Neutrophil (primary cell): ENCODE measurements around the gene FHL2.

ENCODE experiments used
- H3K27ac ChIP-seq: fragments of 200-600 bp; sonication (generic); 2 replicates; pipeline ENCODE4 v1.5.1; 2016; ENCODE audit warnings: mild to moderate bottlenecking, moderate library complexity
- H3K27me3 ChIP-seq: fragments of 200-600 bp; sonication (generic); 2 replicates; pipeline ENCODE4 v1.6.0; 2016; ENCODE audit warnings: mild to moderate bottlenecking
- H3K36me3 ChIP-seq: fragments of 200-600 bp; sonication (generic); 2 replicates; pipeline ENCODE4 v1.5.1; 2017
- H3K4me1 ChIP-seq, 2 experiments: fragments of 200-600 bp in 1 of 2; sonication (generic) in 1 of 2; 1 replicate in 1 of 2; 2 replicates in 1 of 2; pipeline versions ENCODE4 v1.5.1 to v1.6.1; 2013 to 2016; ENCODE audit warnings: low read depth in 1 of 2, low read length in 1 of 2, mild to moderate bottlenecking in 1 of 2, moderate library complexity in 1 of 2; ENCODE audit not compliant: control insufficient read depth in 1 of 2, insufficient read depth in 1 of 2
- H3K4me3 ChIP-seq, 2 experiments: fragments of 200-600 bp in 1 of 2; sonication (generic) in 1 of 2; 1 replicate in 1 of 2; 2 replicates in 1 of 2; pipeline ENCODE4 v1.5.1; 2013 to 2016; ENCODE audit warnings: low read depth in 1 of 2, low read length in 1 of 2, mild to moderate bottlenecking in 1 of 2, moderate library complexity in 1 of 2
- H3K9me3 ChIP-seq: fragments of 200-600 bp; sonication (generic); 2 replicates; pipeline ENCODE4 v1.5.1; 2016
- CTCF ChIP-seq: fragments of 200-600 bp; sonication (generic); IDR thresholded peaks from 2 replicates; pipeline ENCODE4 v1.5.1; 2016; ENCODE audit warnings: antibody characterized with exemption

FHL2 gene

GRCh38 chr2:105335469-105335868, 63.4 kb downstream of the FHL2 start:
- peaks cover 11% of the 10 kb centered on the region for H3K36me3 ChIP-seq
- no peak for TF ChIP-seq CTCF
- no peaks in the 10 kb centered on the region for H3K27me3 ChIP-seq
- H3K27ac ChIP-seq, result peak overlapping the region; percentile 95
- H3K9me3 ChIP-seq, result no peaks in the 10 kb centered on the region
- H3K4me3 ChIP-seq, result no peak overlapping the region
- H3K4me1 ChIP-seq, result peaks cover 21 to 45% of the 10 kb centered on the region in 2 experiments

- peak overlapping the region; percentile 95 for H3K27ac ChIP-seq
- H3K4me1 ChIP-seq, result peaks cover 28 to 52% of the 10 kb centered on the region in 2 experiments
- no peaks in the 10 kb centered on the region for H3K9me3 ChIP-seq
- no peak overlapping the region for H3K4me3 ChIP-seq
- H3K27me3 ChIP-seq, result no peaks in the 10 kb centered on the region
- no peak for TF ChIP-seq CTCF
- no peaks in the 10 kb centered on the region for H3K36me3 ChIP-seq
Measured at GRCh38 chr2:105334211-105334610, 64.6 kb downstream of the FHL2 start.

DNA sequence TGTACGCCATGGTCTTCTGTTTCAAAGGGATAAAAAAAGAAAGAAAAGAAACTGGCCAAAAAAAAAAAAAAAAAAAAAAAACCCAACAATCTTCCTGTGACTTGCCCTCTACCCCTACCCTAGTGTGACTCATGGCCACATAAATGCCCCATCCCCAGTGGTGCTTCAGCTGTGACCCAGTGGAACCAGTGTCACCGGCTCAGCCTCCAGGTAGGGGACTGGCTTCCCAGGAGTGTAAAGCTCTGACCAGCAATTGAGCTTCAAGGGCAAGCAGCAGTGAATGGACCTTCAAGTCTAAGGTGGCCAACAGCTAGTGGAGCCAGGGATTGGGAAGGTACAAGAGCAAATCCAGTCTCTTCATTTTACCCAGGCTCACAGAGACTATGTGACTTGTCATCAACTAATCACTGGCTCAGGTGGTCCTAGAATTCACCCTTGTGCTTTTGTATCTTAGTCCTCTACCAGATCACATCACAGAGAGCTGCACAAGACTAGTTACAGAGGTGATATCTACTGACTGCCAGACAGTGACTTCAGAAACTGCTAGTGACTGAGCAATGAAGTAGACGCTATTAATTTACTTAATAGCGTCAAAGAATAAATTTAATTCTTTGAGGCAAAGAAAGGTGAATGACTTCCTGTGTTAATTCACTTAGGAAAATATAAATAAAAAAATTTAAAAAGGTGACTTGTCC, 68.0 kb downstream of the FHL2 start:
- no peak for TF ChIP-seq CTCF
- Histone ChIP-seq H3K27ac (no peak overlapping the region), H3K27me3 (no peaks in the 10 kb centered on the region), H3K4me3 (no peak overlapping the region), H3K4me1 (peaks cover 36 to 55% of the 10 kb centered on the region in 2 experiments), H3K9me3 (no peaks in the 10 kb centered on the region), H3K36me3 (no peaks in the 10 kb centered on the region)

- Histone ChIP-seq H3K9me3 (no peaks in the 10 kb centered on the region), H3K27me3 (no peaks in the 10 kb centered on the region), H3K4me3 (peak within 1 kb of the TSS; percentile 66 to 69), H3K4me1 (peaks cover 46 to 55% of the 10 kb centered on the region in 2 experiments), H3K36me3 (no peaks in the 10 kb centered on the region), H3K27ac (peak within 1 kb of the TSS; percentile 77)
- TF ChIP-seq CTCF, result no peak
Measured at GRCh38 chr2:105329561-105330495, 69.0 kb downstream of the FHL2 start, which contains the start of gene TGFBRAP1. Gene TGFBRAP1, minus strand, starts transcription at chr2:105329735. Its CDS starts 21,434 bp downstream, at chr2:105308301.

- Histone ChIP-seq H3K4me3 (peak overlapping the region; percentile 53 to 64), H3K4me1 (peaks cover 53 to 56% of the 10 kb centered on the region in 2 experiments)
- no peak for TF ChIP-seq CTCF
Measured at GRCh38 chr2:105329197-105329554, 69.7 kb downstream of the FHL2 start.

More at GRCh38 chr2:105329197-105329554, 69.7 kb downstream of the FHL2 start:
- Histone ChIP-seq H3K36me3 (no peaks in the 10 kb centered on the region), H3K9me3 (no peaks in the 10 kb centered on the region), H3K27ac (peak overlapping the region; percentile 77), H3K27me3 (no peaks in the 10 kb centered on the region)
